HEK293 (cell line): ENCODE data around the gene AATK.
A peak's percentile ranks its signal among the peaks of the same experiment; 100 is the strongest.

ENCODE experiments used
- CTCF ChIA-PET: fragments of 350-600 bp; formaldehyde crosslinking; extraction: SDS; loops from one replicate; lab custom pipeline; 2021; ENCODE audit warnings: antibody characterized with exemption; lab: Yijun Ruan, JAX
- POLR2A ChIA-PET: fragments of 300-600 bp; formaldehyde crosslinking; extraction: SDS; loops from one replicate; lab custom pipeline; 2020; ENCODE audit warnings: antibody characterized with exemption, inconsistent platforms; lab: Yijun Ruan, JAX
- H3K27ac ChIP-seq: fragments of 200-500 bp; sonication (Bioruptor generic); 2 replicates; pipeline ENCODE4 v1.5.1; 2014; ENCODE audit warnings: low read depth, low read length, control low read depth, inconsistent platforms; ENCODE audit errors: extremely low read depth
- H3K36me3 ChIP-seq, 2 experiments: fragments of 200-500 bp in 1 of 2; sonication (Bioruptor generic) in 1 of 2; 1 replicate in 1 of 2; 2 replicates in 1 of 2; pipeline ENCODE4 v1.5.1; 2014 to 2017; ENCODE audit warnings: inconsistent platforms in 2 of 2, low read length in 2 of 2; ENCODE audit not compliant: control insufficient read depth in 2 of 2, insufficient read depth in 1 of 2
- H3K4me1 ChIP-seq: fragments of 200-500 bp; sonication (Bioruptor generic); 2 replicates; pipeline ENCODE4 v1.5.1; 2014; ENCODE audit warnings: mild to moderate bottlenecking, low read length, inconsistent platforms; ENCODE audit not compliant: control insufficient read depth, insufficient read depth
- H3K4me3 ChIP-seq: 2 replicates; pipeline ENCODE4 v1.5.1; 2011; ENCODE audit warnings: low read depth, mild to moderate bottlenecking, control low read depth, low read length, moderate library complexity
- H3K9me3 ChIP-seq: fragments of 200-500 bp; sonication (Bioruptor generic); 2 replicates; pipeline ENCODE4 v1.5.1; 2014; ENCODE audit warnings: low read depth, low read length, inconsistent platforms; ENCODE audit not compliant: control insufficient read depth, insufficient read depth
- EGR2 ChIP-seq: fragments of 450-650 bp; formaldehyde crosslinking; IDR thresholded peaks from 2 replicates; pipeline ENCODE4 v1.5.1; 2016; ENCODE audit warnings: low read depth, missing biosample characterization, missing genetic modification characterization
- GLI4 ChIP-seq: fragments of 450-650 bp; formaldehyde crosslinking; IDR thresholded peaks from 2 replicates; pipeline ENCODE4 v1.5.1; 2016; ENCODE audit warnings: missing biosample characterization, missing genetic modification characterization
- GLIS1 ChIP-seq: fragments of 450-650 bp; formaldehyde crosslinking; IDR thresholded peaks from 2 replicates; pipeline ENCODE4 v1.5.1; 2016; ENCODE audit warnings: missing biosample characterization, missing genetic modification characterization
- HOXC10 ChIP-seq: sonication (generic); formaldehyde crosslinking; IDR thresholded peaks from 2 replicates; pipeline ENCODE4 v1.8.1; 2023; ENCODE audit warnings: mild to moderate bottlenecking, missing genetic modification reagents
- MZF1 ChIP-seq: fragments of 450-650 bp; formaldehyde crosslinking; IDR thresholded peaks from 2 replicates; pipeline ENCODE4 v1.5.1; 2017; ENCODE audit warnings: missing biosample characterization, missing genetic modification characterization, borderline replicate concordance
- PRDM1 ChIP-seq: fragments of 450-650 bp; formaldehyde crosslinking; IDR thresholded peaks from 2 replicates; pipeline ENCODE4; 2016; ENCODE audit warnings: missing biosample characterization, missing genetic modification characterization
- ZEB2 ChIP-seq: fragments of 450-650 bp; formaldehyde crosslinking; IDR thresholded peaks from 2 replicates; pipeline ENCODE4 v1.5.1; 2016; ENCODE audit warnings: missing biosample characterization, missing genetic modification characterization
- ZFHX2 ChIP-seq: fragments of 450-650 bp; formaldehyde crosslinking; conservative IDR thresholded peaks from 2 replicates; pipeline ENCODE4 v1.5.1; 2016; ENCODE audit warnings: missing biosample characterization, missing genetic modification characterization
- ZFP41 ChIP-seq: fragments of 450-650 bp; formaldehyde crosslinking; IDR thresholded peaks from 2 replicates; pipeline ENCODE4 v1.5.1; 2016; ENCODE audit warnings: missing biosample characterization, missing genetic modification characterization, borderline replicate concordance
- ZIC2 ChIP-seq: fragments of 450-650 bp; formaldehyde crosslinking; IDR thresholded peaks from 2 replicates; pipeline ENCODE4 v1.5.1; 2016; ENCODE audit warnings: missing biosample characterization, missing genetic modification characterization
- ZNF146 ChIP-seq: fragments of 450-650 bp; formaldehyde crosslinking; IDR thresholded peaks from 2 replicates; pipeline ENCODE4 v1.5.1; 2016; ENCODE audit warnings: missing biosample characterization, missing genetic modification characterization
- ZNF184 ChIP-seq: fragments of 450-650 bp; IDR thresholded peaks from 2 replicates; pipeline ENCODE4 v1.5.1; 2018; ENCODE audit warnings: missing biosample characterization, mild to moderate bottlenecking, missing genetic modification characterization
- ZNF341 ChIP-seq: fragments of 450-650 bp; formaldehyde crosslinking; IDR thresholded peaks from 2 replicates; pipeline ENCODE4; 2016; ENCODE audit warnings: low read depth, missing biosample characterization, missing genetic modification characterization
- ZNF404 ChIP-seq: fragments of 450-650 bp; formaldehyde crosslinking; IDR thresholded peaks from 2 replicates; pipeline ENCODE4 v1.5.1; 2017; ENCODE audit warnings: missing biosample characterization, missing genetic modification characterization
- ZNF423 ChIP-seq: fragments of 450-650 bp; formaldehyde crosslinking; IDR thresholded peaks from 2 replicates; pipeline ENCODE4 v1.5.1; 2016; ENCODE audit warnings: missing biosample characterization, missing genetic modification characterization
- ZNF555 ChIP-seq: fragments of 450-650 bp; formaldehyde crosslinking; conservative IDR thresholded peaks from 2 replicates; pipeline ENCODE4 v1.5.1; 2017; ENCODE audit warnings: missing biosample characterization, mild to moderate bottlenecking, missing genetic modification characterization, inconsistent platforms
- ZNF560 ChIP-seq: fragments of 450-650 bp; formaldehyde crosslinking; IDR thresholded peaks from 2 replicates; pipeline ENCODE4 v1.5.1; 2017; ENCODE audit warnings: missing biosample characterization, missing genetic modification characterization, borderline replicate concordance
- ZNF624 ChIP-seq: fragments of 450-650 bp; formaldehyde crosslinking; IDR thresholded peaks from 2 replicates; pipeline ENCODE4 v1.5.1; 2017; ENCODE audit warnings: missing biosample characterization, missing genetic modification characterization
- ZNF785 ChIP-seq: fragments of 450-650 bp; formaldehyde crosslinking; IDR thresholded peaks from 2 replicates; pipeline ENCODE4 v1.5.1; 2016; ENCODE audit warnings: missing biosample characterization, missing genetic modification characterization
- TF ChIP-seq, protein P1 (sequence below): fragments of 450-650 bp; IDR thresholded peaks from 2 replicates; pipeline ENCODE4 v1.5.1; 2018; ENCODE audit warnings: missing biosample characterization, mild to moderate bottlenecking, missing genetic modification characterization

AATK gene

DNA sequence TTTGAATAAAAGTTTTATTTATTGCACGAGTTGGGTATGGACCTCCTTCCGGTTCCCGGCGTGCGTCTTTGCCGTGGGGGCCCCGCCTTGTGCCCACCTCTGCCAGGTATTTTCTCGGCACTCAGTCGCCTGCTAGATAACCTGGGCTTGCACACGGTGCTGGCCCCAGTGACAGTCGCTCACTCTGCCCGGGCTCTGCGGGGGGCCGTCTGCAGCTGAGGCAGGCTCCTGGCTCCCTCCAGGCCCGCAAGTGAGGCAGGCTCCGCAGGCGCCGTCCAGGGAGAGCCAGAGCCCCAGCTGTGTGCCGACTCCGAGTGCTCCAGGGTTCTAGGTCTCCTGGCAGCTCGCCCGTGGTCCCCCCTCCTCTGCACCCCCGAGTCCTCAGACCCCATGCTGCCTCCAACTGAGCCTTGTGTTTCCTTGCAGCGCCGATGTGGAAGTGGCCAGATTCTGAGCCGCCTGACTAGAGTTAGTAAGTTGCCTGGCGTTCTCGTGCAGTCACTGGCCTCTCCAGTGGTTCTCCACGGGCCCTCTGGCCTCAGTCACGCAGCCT, 55.5 kb downstream of the AATK start:
- TF ChIP-seq GLIS1 (tag by site-specific recombination), result peak; percentile 36
- TF ChIP-seq ZEB2 (tag by site-specific recombination), result no peak
- TF ChIP-seq ZIC2 (tag by site-specific recombination), result peak; percentile 96
- TF ChIP-seq ZNF423 (tag by site-specific recombination), result peak; percentile 25; the same call in 1 of the 2 replicates

DNA sequence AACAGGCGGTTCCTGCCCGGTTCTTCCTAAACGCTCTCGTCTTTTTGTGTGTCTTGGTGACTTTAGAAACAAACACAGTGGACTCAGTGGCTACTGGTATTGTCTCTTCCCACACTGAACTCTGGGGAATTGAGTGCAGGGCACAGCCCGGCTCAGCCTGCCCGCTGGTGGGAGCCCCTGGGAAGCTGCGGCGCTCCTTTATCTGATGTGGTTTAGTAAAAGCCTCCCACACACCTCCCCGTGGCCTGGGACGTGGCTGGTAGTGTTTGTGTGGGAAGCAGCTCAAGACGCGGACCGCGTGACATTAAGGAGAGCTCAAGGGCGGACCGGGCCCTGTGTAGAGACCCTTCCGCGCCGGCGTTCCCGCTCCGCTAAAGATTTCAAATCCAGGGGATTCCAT, 56.1 kb downstream of the AATK start:
- CTCF ChIA-PET, result interaction anchor here (0.7 kb wide), 1 partner anchor 12 kb away, joined by 5 read pairs; no protein-coding TSS in a partner anchor
- TF ChIP-seq ZNF785 (tag by site-specific recombination) (no peak), HOXC10 (CRISPR knock-in tag) (no peak), GLI4 (tag by site-specific recombination) (no peak), ZFHX2 (tag by site-specific recombination) (peak; percentile 65), ZNF341 (tag by site-specific recombination) (0 out of 2 replicates have a peak, but pooled peaks have one; percentile 9), ZNF404 (tag by site-specific recombination) (no peak), ZNF560 (tag by site-specific recombination) (no peak), MZF1 (tag by site-specific recombination) (no peak), PRDM1 (no peak), EGR2 (tag by site-specific recombination) (peak; percentile 59; the same call in 1 of the 2 replicates), ZFP41 (tag by site-specific recombination) (no peak), ZNF555 (no peak), ZNF146 (tag by site-specific recombination) (no peak), ZNF184 (tag by site-specific recombination) (no peak)
- TF ChIP-seq, protein P1, sequence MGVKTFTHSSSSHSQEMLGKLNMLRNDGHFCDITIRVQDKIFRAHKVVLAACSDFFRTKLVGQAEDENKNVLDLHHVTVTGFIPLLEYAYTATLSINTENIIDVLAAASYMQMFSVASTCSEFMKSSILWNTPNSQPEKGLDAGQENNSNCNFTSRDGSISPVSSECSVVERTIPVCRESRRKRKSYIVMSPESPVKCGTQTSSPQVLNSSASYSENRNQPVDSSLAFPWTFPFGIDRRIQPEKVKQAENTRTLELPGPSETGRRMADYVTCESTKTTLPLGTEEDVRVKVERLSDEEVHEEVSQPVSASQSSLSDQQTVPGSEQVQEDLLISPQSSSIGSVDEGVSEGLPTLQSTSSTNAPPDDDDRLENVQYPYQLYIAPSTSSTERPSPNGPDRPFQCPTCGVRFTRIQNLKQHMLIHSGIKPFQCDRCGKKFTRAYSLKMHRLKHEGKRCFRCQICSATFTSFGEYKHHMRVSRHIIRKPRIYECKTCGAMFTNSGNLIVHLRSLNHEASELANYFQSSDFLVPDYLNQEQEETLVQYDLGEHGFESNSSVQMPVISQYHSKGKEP, result no peak

More for the DNA sequence above, 55.5 kb downstream of the AATK start:
- no peaks in the 10 kb centered on the region for H3K9me3 ChIP-seq
- CTCF ChIA-PET, result no interaction called here
- no peak overlapping the region for H3K4me3 ChIP-seq
- H3K36me3 ChIP-seq, result peaks cover 0 to 8% of the 10 kb centered on the region in 2 experiments; a peak in 1 of 3 replicates
- POLR2A ChIA-PET, result no interaction called here
- no peak overlapping the region for H3K27ac ChIP-seq
- H3K4me1 ChIP-seq, result no peaks in the 10 kb centered on the region

DNA sequence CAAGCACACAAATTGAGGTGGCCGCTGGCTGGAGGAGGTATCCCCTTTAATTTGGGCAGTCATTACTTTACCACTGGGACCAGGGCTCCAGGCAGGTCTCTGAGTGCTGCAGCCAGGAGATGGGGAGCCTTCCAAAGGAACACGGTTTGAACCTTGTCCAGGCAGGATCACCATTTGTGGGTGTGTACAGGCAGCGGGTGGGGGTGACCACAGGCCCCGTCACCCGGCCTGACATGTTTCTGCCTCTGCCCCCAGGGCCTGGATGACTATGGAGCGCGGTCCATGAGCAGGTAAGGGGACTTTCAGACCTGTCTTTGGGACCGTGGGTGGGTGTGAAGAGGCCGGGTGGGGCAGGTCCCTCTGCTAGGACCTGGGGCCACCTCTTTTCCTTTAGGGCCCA, 57.8 kb downstream of the AATK start:
- Histone ChIP-seq H3K27ac (no peak overlapping the region), H3K4me1 (no peaks in the 10 kb centered on the region), H3K36me3 (peaks cover 0 to 25% of the 10 kb centered on the region in 2 experiments; a peak in 1 of 3 replicates), H3K9me3 (no peaks in the 10 kb centered on the region), H3K4me3 (no peak overlapping the region)
- CTCF ChIA-PET, result no interaction called here
- POLR2A ChIA-PET, result no interaction called here
- no peak for TF ChIP-seq ZNF624 (tag by site-specific recombination)

More for the DNA sequence above, 56.1 kb downstream of the AATK start:
- Histone ChIP-seq H3K4me3 (no peak overlapping the region), H3K4me1 (no peaks in the 10 kb centered on the region), H3K27ac (0 out of 2 replicates have a peak overlapping the region, but pooled peaks have one; percentile 7), H3K36me3 (peaks cover 0 to 14% of the 10 kb centered on the region in 2 experiments; a peak in 1 of 3 replicates), H3K9me3 (no peaks in the 10 kb centered on the region)
- POLR2A ChIA-PET, result no interaction called here
